Inflammatory macrophage (primary cell): Measurements from ENCODE around the gene ACBD3.

Experiments used
- DNase-seq, 2 donors: peaks; one replicate each; pipeline ENCODE4 v3.0.0-alpha.2; 2020 to 2022

Gene ACBD3

DNA sequence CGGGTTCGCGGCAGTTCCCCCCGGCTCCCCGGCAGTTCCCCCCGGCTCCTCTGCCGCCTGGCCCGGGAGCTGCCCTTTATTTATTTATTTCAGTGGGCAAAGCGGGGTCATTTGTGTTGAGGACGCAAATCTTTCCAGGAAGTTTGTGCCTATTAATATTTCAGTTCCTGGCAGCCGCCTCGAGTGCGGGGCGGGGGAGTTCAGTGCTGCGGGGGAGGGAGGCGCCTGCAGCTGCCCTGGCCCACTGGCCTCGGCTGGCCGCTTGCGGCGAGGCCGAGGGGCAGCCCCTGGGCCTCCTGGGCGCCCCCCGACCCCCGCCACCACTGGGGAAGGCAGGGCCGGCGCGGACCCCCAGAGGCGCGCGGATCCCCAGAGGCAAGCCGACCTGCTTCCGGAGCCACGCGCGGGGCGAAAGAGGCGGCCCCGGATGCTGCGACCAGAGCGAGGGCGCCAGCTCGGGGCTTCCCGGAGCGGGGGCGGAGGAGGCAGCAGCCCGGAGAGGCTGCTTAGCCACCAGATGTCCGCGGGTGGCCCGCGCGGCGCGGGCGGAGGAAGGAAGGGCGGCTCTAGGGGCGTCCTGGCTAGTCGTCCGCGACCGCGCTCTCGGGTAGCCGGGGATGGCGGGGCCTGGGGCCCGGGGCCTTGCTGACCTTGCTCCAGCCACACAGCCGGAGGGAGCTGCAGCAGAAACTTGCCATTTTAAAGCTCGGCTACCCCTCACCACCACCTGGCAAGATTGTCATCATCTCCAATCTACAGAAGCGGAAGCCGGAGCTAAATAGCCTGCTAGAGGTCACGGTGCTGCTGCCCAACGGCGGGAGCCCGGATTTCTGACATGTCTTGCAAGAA, 76.1 kb downstream of the ACBD3 start:
- DNase-seq, result peak; percentile 58 to 82

GRCh38 chr1:226109829-226110248, 76.7 kb downstream of the ACBD3 start:
- peak; percentile 85 to 90 for DNase-seq

DNA sequence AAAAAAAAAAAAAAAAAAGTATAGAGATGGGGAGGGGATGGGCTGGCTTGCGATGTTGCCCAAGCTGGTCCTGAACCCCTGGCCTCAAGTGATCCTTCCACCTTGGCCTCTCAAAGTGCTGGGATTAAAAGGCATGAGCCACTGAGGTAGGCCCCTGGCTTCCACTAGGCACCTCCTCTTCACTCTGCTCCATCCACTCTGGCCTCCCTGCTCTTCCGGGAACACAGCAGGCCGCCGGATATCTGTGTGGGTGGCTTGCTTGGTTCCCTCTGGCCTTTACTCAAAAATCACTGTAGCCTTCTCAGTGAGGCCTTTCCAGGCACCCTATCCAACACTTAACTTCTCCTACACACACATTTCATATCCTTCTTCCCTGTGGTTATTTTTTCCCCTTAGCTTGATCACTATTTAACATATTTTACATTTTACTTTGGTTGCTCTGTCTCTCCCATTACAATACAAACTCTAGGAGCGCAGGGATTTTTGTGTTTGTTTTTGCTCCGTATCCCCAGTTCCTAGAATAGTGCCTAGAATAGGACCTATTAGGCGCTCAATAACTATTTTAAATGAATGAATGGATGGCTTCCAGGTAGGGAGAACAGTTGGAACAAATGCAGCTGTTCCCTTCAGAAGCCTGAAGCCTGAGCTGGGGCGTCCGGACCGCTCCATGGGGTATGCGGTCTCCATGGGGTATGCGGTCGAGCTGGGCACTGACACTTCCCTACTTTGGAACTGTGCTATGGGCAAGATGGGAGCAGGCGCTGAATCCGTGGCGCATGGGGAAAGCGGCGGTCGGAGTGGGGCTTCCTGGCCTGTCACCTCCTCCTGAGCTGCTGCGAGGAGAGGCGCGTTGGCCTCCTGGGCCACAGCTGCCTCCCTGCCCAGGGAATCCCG, 77.4 kb downstream of the ACBD3 start:
- peak; percentile 72 to 82 for DNase-seq

DNA sequence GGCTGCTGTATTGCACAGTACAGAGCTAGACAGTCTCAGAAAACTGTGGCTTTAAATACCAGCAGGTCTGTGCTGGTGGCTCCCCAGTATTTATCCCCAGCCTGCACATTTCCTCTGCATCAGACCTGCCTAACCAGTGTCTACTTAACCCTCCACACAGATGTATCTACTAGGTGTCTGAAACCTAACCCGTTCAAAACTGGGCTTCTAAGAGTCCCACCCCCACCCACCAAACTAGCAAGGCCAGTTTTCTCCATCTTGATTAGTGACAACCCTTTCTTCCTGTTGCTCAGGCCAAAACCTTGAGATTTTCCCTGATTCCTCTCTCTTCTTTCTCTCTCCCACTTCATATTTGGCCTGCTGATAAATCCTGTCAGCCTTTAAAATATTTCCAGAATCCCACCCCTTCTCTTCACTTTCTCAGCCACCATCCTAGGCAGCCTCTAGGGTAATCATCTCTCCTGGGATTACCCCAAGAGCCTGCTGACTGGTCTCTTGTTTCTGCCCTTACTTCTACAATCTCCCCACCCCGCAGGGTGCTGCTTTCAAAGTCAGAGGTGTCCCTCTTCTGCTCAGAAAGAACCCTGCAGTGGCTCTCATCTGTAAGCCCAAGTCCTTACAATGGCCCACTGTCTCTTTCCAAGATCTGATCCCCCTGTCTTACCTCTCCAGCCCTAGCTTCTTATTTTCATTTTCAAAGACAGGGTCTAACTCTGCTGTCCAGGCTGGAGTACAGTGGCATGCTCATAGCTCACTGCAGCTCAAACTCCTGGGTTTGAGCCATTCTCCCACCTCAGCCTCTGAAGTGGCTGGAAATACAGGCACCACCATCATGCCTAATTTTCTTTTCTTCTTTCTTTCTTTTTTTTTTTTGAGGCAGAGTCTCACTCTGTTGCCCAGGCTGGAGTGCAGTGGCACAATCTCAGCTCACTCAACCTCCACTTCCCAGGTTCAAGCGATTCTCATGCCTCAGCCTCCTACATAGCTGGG, 78.8 kb downstream of the ACBD3 start:
- no peak for DNase-seq

GRCh38 chr1:226104671-226105121, 81.8 kb downstream of the ACBD3 start:
- no peak for DNase-seq

- DNase-seq, result peak; percentile 23 to 41
These were observed 85.8 kb downstream of the ACBD3 start for GRCh38 chr1:226100436-226101391.

GRCh38 chr1:226098870-226099835, 87.4 kb downstream of the ACBD3 start:
- DNase-seq, result peak in 1 of 2 donors; percentile 44

- DNase-seq, result peak; percentile 20 to 30
These were observed 88.5 kb downstream of the ACBD3 start for GRCh38 chr1:226097866-226098625.

- DNase-seq, result no peak
These were observed 91.3 kb downstream of the ACBD3 start for GRCh38 chr1:226095286-226095685.
